Measurements from ENCODE around the gene RB1. TPM values are rescaled to one million over a fixed set of nuclear protein-coding genes. Genes with fewer than 3 reads are reported as not detected.

The RB1 gene
- total and polyA plus RNA-seq, 2 donors (not counting 3 experiments of a cell fraction or from before 2014, with no cell fraction given), result 8.0 to 41.2 TPM

GRCh38 chr13:48510698-48511097, 207.1 kb downstream of the RB1 start:
- DNase-seq (ENCODE audit: low read depth, low spot score) (no peak), FAIRE-seq (no peak)
- Histone ChIP-seq H2AFZ (ENCODE audit: low read depth, low read length) (no peak overlapping the region), H3K4me2 (ENCODE audit: insufficient read depth, low read length) (no peak overlapping the region), H3K4me3 (replicated peaks in 1 of 3; ENCODE audit: insufficient read depth in 1 of 3, low read depth in 1 of 3, low read length in 3 of 3) (no peak overlapping the region), H3K9me3 (replicated peaks; ENCODE audit: control insufficient read depth, insufficient read depth, low read length) (no peaks in the 10 kb centered on the region), H3K9ac (replicated peaks; ENCODE audit: extremely low read depth, insufficient read depth, low read length) (no peak overlapping the region), H3K79me2 (ENCODE audit: control insufficient read depth, insufficient read depth, low read length) (no peaks in the 10 kb centered on the region), H3K27ac (ENCODE audit: insufficient read depth, low read depth, low read length) (no peak overlapping the region), H3K36me3 (ENCODE audit: control insufficient read depth in 2 of 2, extremely low read depth in 1 of 2, insufficient read depth in 2 of 2, low read length in 2 of 2) (no peaks in the 10 kb centered on the region), H4K20me1 (replicated peaks; ENCODE audit: control insufficient read depth, extremely low read depth, insufficient read depth, low read length) (no peaks in the 10 kb centered on the region), H3K4me1 (ENCODE audit: control insufficient read depth, extremely low read depth, insufficient read depth, low read length) (peaks cover 7% of the 10 kb centered on the region), H3K9me1 (replicated peaks; ENCODE audit: control insufficient read depth, extremely low read depth, insufficient read depth, low read length) (no peaks in the 10 kb centered on the region), H3K27me3 (ENCODE audit: control insufficient read depth in 2 of 2, insufficient read depth in 2 of 2, low read length in 2 of 2) (no peaks in the 10 kb centered on the region)
- no peak for TF ChIP-seq MYC (IDR thresholded peaks at IDR 0.05; ENCODE audit: low read depth, low read length)
- ChIA-PET CTCF (no interaction called here), POLR2A (no interaction called here)
- intact Hi-C loops (cut with micrococcal nuclease), result loop anchor here (2.0 kb wide), 1 partner anchor 16 kb away; no protein-coding TSS in a partner anchor
- dilution Hi-C loops (cut with MboI; ENCODE audit: extremely low pct_ligation_motif_present, low sequenced_read_pairs), result no loop called here
- no TSS peak for BruUV-seq (replicated peaks)

- CTCF ChIA-PET, result interaction anchor here (0.9 kb wide), 1 partner anchor 68 kb away, joined by 4 read pairs; no protein-coding TSS in a partner anchor
- no peaks in the 10 kb centered on the region for H4K20me1 ChIP-seq (replicated peaks; ENCODE audit: control insufficient read depth, extremely low read depth, insufficient read depth, low read length)
- TF ChIP-seq GATA2 (IDR thresholded peaks at IDR 0.05; ENCODE audit: insufficient read depth, insufficient read length, low read depth, low read length) (no peak), MYC (IDR thresholded peaks at IDR 0.05; ENCODE audit: low read depth, low read length) (no peak), MAX (IDR thresholded peaks at IDR 0.05; ENCODE audit: insufficient read depth, insufficient read length) (no peak), JUN (IDR thresholded peaks at IDR 0.05; ENCODE audit: borderline replicate concordance, insufficient read depth, insufficient read length, low read depth) (no peak), POLR2A (IDR thresholded peaks at IDR 0.05; ENCODE audit: low read depth, low read length) (no peak), POLR2AphosphoS5 (IDR thresholded peaks at IDR 0.05; ENCODE audit: insufficient read depth, low read depth, low read length) (no peak), FOS (IDR thresholded peaks at IDR 0.05; ENCODE audit: borderline replicate concordance, insufficient read depth, low read length) (no peak), EZH2 (IDR thresholded peaks at IDR 0.05; ENCODE audit: borderline replicate concordance, low read depth, low read length, severe bottlenecking) (no peak), CTCF (IDR thresholded peaks at IDR 0.05; ENCODE audit: extremely low read depth in 1 of 2, insufficient read depth in 1 of 2, low read depth in 1 of 2, low read length in 2 of 2) (no peak)
- no peaks in the 10 kb centered on the region for H3K9me1 ChIP-seq (replicated peaks; ENCODE audit: control insufficient read depth, extremely low read depth, insufficient read depth, low read length)
- peaks cover 7% of the 10 kb centered on the region for H3K4me1 ChIP-seq (ENCODE audit: control insufficient read depth, extremely low read depth, insufficient read depth, low read length)
- H3K36me3 ChIP-seq (ENCODE audit: control insufficient read depth in 2 of 2, extremely low read depth in 1 of 2, insufficient read depth in 2 of 2, low read length in 2 of 2), result no peaks in the 10 kb centered on the region
- dilution Hi-C loops (cut with MboI; ENCODE audit: extremely low pct_ligation_motif_present, low sequenced_read_pairs) (no loop called here), intact Hi-C loops (cut with micrococcal nuclease) (loop anchor here (2.0 kb wide), 1 partner anchor 17 kb away; no protein-coding TSS in a partner anchor)
- FAIRE-seq (no peak), DNase-seq (ENCODE audit: low read depth, low spot score) (peak; percentile 44)
- H3K27ac ChIP-seq (ENCODE audit: insufficient read depth, low read depth, low read length), result no peak overlapping the region
- POLR2A ChIA-PET, result no interaction called here
- H3K9me3 ChIP-seq (replicated peaks; ENCODE audit: control insufficient read depth, insufficient read depth, low read length), result no peaks in the 10 kb centered on the region
- H3K79me2 ChIP-seq (ENCODE audit: control insufficient read depth, insufficient read depth, low read length), result no peaks in the 10 kb centered on the region
- BruUV-seq (replicated peaks), result no TSS peak
- peak overlapping the region; percentile 44 for H3K4me2 ChIP-seq (ENCODE audit: insufficient read depth, low read length)
- no peak overlapping the region for H3K9ac ChIP-seq (replicated peaks; ENCODE audit: extremely low read depth, insufficient read depth, low read length)
- no peaks in the 10 kb centered on the region for H3K27me3 ChIP-seq (ENCODE audit: control insufficient read depth in 2 of 2, insufficient read depth in 2 of 2, low read length in 2 of 2)
- no peak overlapping the region for H3K4me3 ChIP-seq (replicated peaks in 1 of 3; ENCODE audit: insufficient read depth in 1 of 3, low read depth in 1 of 3, low read length in 3 of 3)
- H2AFZ ChIP-seq (ENCODE audit: low read depth, low read length), result peak overlapping the region; percentile 84
Measured at GRCh38 chr13:48511621-48512230, 208.2 kb downstream of the RB1 start.

Data from endothelial cell of umbilical vein (primary cell).